ENCODE measurements around the gene AP3S2. TPM values are rescaled to one million over a fixed set of nuclear protein-coding genes. Genes with fewer than 3 reads are reported as not detected.

The AP3S2 gene
- total and polyA plus RNA-seq, 2 of the 8 experiments (the other 6 are each of a cell fraction or from before 2014, with no cell fraction given), result 19.2 to 45.4 TPM

GRCh38 chr15:89805241-89806209 is 88.3 kb downstream of the AP3S2 start (continued):
- no peak for TF ChIP-seq CHD7 (IDR thresholded peaks at IDR 0.05; ENCODE audit: insufficient replicate concordance, low read length)
- TF ChIP-seq BACH1 (IDR thresholded peaks at IDR 0.05; ENCODE audit: low read length), result no peak
- no peak for TF ChIP-seq KDM5A (IDR thresholded peaks at IDR 0.05; ENCODE audit: low read length)
- TF ChIP-seq TCF12 (IDR thresholded peaks at IDR 0.05; ENCODE audit: low read depth, low read length), result no peak
- no peak for TF ChIP-seq POLR2AphosphoS5 (IDR thresholded peaks at IDR 0.05; ENCODE audit: low read depth, low read length)
